CD4-positive, alpha-beta memory T cell (primary cell): Measurements from ENCODE around the gene ITK. TPM values are rescaled to one million over a fixed set of nuclear protein-coding genes. Genes with fewer than 3 reads are reported as not detected.

ENCODE experiments used
- CTCF ChIA-PET: fragments of 350-600 bp; sonication (Branson Sonifier 250); formaldehyde crosslinking; loops from one replicate; lab custom pipeline; 2021; ENCODE audit warnings: inconsistent platforms; ENCODE audit not compliant: partially characterized antibody; lab: Charles Lee
- POLR2A ChIA-PET: fragments of 350-600 bp; sonication (Branson Sonifier 250); formaldehyde crosslinking; loops from one replicate; lab custom pipeline; 2021; ENCODE audit not compliant: partially characterized antibody; lab: Charles Lee
- DNase-seq, 5 donors: peaks; one replicate each; pipeline versions ENCODE4 v3.0.0 to v3.0.0-alpha.2; 2020 to 2022; ENCODE audit warnings: mixed read lengths in 1 of 5
- H3K27ac ChIP-seq: one replicate; pipeline ENCODE4 v1.7.0; 2013; ENCODE audit warnings: low read depth, low read length
- H3K27me3 ChIP-seq: 2 replicates; pipeline ENCODE4 v1.7.0; 2013; ENCODE audit warnings: mild to moderate bottlenecking, low read length, moderate library complexity; ENCODE audit not compliant: insufficient read depth
- H3K36me3 ChIP-seq: 2 replicates; pipeline ENCODE4 v1.7.0; 2013; ENCODE audit warnings: mild to moderate bottlenecking, low read length, moderate library complexity; ENCODE audit not compliant: insufficient read depth
- H3K4me1 ChIP-seq: 2 replicates; pipeline ENCODE4 v1.7.0; 2013; ENCODE audit warnings: mild to moderate bottlenecking, low read length, moderate library complexity; ENCODE audit not compliant: insufficient read depth
- H3K4me3 ChIP-seq, 2 donors: one replicate each; pipeline ENCODE4 v1.7.0; 2013; ENCODE audit warnings: low read length in 2 of 2, mild to moderate bottlenecking in 1 of 2
- H3K9me3 ChIP-seq, 2 donors: one replicate each; pipeline ENCODE4 v1.7.0; 2013; ENCODE audit warnings: low read length in 2 of 2, control low read depth in 1 of 2; ENCODE audit not compliant: control insufficient read depth in 1 of 2
- H3K27ac Mint-ChIP-seq, 7 donors: one replicate each; pipeline ENCODE4 v1.8.0; 2020 to 2021; ENCODE audit warnings: mixed read lengths in 7 of 7, mild to moderate bottlenecking in 6 of 7, inconsistent platforms in 3 of 7, moderate library complexity in 3 of 7
- H3K27me3 Mint-ChIP-seq, 2 donors: one replicate each; pipeline ENCODE4 v1.8.0; 2020 to 2021; ENCODE audit warnings: mixed read lengths in 2 of 2
- H3K36me3 Mint-ChIP-seq, 2 donors: one replicate each; pipeline ENCODE4 v1.8.0; 2020 to 2021; ENCODE audit warnings: mixed read lengths in 2 of 2, inconsistent platforms in 1 of 2, mild to moderate bottlenecking in 1 of 2
- H3K4me1 Mint-ChIP-seq, 4 donors: one replicate each; pipeline ENCODE4 v1.8.0; 2020 to 2021; ENCODE audit warnings: mixed read lengths in 4 of 4, mild to moderate bottlenecking in 1 of 4
- H3K4me3 Mint-ChIP-seq, 8 donors: one replicate each; pipeline ENCODE4 v1.8.0; 2020 to 2021; ENCODE audit warnings: mixed read lengths in 8 of 8, mild to moderate bottlenecking in 7 of 8, moderate library complexity in 6 of 8, inconsistent platforms in 3 of 8
- H3K9me3 Mint-ChIP-seq, 8 donors: one replicate each; pipeline ENCODE4 v1.8.0; 2020 to 2021; ENCODE audit warnings: mixed read lengths in 8 of 8, mild to moderate bottlenecking in 5 of 8, inconsistent platforms in 3 of 8, moderate library complexity in 1 of 8
- intact Hi-C: fragments of 100-400 bp; cut with micrococcal nuclease; formaldehyde crosslinking; loops from one replicate; pipeline ENCODE4 v1.15.1; 2023
- polyA plus RNA-seq, 2 donors: library from polyadenylated mRNA; unstranded; fragments of 300-500 nt; fragmentation: Illumina TruSeq; gene quantifications; one replicate each; pipeline ENCODE4 v1.2.3, GENCODE V29; 2021
- total RNA-seq, 2 experiments: library from RNA; stranded (reverse); gene quantifications; one replicate each; pipeline ENCODE4 v1.2.3, GENCODE V29; 2021

The ITK gene
- total and polyA plus RNA-seq, 4 experiments from 2014 or later = 141 to 421 (median 288) TPM

DNA sequence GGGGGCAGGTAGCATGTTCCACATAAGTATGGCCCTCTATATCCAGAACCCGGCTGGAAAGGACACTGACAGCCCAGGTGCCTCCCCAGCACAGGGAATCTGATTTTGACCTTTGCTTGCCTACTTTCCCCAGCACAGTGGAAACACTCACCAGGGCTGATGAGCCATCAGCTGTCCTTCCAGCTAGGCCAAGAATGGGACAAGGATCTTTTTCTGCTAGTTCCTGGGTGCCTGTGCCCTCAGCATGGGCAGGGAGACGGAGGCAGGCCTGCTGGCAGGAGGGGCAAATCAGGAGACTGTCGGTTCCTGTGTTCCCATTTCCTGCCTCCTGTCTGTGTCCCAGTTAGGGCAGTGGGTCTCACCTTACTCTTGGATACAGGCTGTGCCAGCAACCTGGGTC is 86.4 kb downstream of the ITK start:
- H3K36me3 ChIP-seq = peaks cover 4% of the 10 kb centered on the region
- peak overlapping the region; percentile 62 to 73 for H3K4me3 ChIP-seq
- peak overlapping the region; percentile 93 to 98 (median 97) for H3K27ac Mint-ChIP-seq
- peaks cover 77% of the 10 kb centered on the region for H3K4me1 ChIP-seq
- intact Hi-C loops = loop anchor here (2.0 kb wide), 2 partner anchors 16 to 124 kb away; partner anchors contain the start of gene MED7
- H3K27ac ChIP-seq = peak overlapping the region; percentile 78
- H3K9me3 ChIP-seq = no peaks in the 10 kb centered on the region
- peaks cover 23 to 35% of the 10 kb centered on the region in 2 donors for H3K36me3 Mint-ChIP-seq
- peak in 1 of 5 donors; percentile 39 for DNase-seq
- ChIA-PET CTCF (interaction anchor here (0.8 to 4.2 kb wide), 16 partner anchors 10 to 123 kb away, joined by 3 to 36 read pairs (median 4); no protein-coding TSS in a partner anchor), POLR2A (interaction anchor here (0.5 to 9.7 kb wide), 21 partner anchors 14 to 124 kb away, joined by 3 to 193 read pairs (median 4); partner anchors contain the start of genes ITK and MED7)
- no peaks in the 10 kb centered on the region for H3K27me3 Mint-ChIP-seq
- peaks cover 55 to 87% (median 71%) of the 10 kb centered on the region in 4 donors for H3K4me1 Mint-ChIP-seq
- H3K27me3 ChIP-seq = no peaks in the 10 kb centered on the region
- peak overlapping the region; percentile 93 to 97 (median 96) for H3K4me3 Mint-ChIP-seq
- no peaks in the 10 kb centered on the region for H3K9me3 Mint-ChIP-seq

DNA sequence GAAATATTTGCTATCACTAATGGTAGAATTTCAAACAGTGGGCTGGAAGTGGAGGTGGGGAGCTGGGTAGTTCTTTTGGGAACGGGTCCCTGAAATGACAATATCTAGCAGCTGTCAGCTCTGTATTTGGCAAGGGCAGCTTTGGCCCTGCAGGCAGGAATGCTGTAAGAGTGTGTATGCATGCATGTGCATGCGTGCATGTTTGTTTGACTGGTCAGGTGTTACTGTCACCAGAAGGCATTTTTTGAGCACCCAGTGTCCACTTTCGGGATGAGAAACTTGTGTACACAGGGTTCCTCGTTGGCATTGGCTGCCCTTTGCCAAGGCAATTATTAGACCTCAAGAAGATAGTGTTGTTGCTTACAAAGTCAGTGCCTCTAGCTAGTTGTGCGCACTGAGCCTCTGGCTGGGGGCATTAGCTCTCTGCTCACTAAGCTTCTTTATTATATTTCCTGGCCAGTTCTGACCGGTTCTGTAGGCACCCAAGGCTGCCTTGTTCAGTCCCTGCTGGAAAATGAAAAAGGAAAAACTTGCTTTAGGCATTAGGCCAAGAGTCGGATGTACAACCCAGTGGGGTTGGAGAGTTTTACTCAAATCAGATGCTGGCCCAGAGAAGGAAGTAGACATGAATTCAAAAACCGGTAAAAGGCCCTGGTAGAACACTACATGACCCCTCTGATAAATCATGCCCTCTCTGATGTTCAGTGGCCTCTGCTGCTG is 87.3 kb downstream of the ITK start:
- H3K27ac Mint-ChIP-seq = peak overlapping the region; percentile 93 to 98 (median 97)
- CTCF ChIA-PET = interaction anchor here (0.9 to 4.2 kb wide), 15 partner anchors 9 to 124 kb away, joined by 3 to 36 read pairs (median 6); no protein-coding TSS in a partner anchor
- Histone ChIP-seq H3K36me3 (peaks cover 4% of the 10 kb centered on the region), H3K27me3 (no peaks in the 10 kb centered on the region), H3K27ac (peak overlapping the region; percentile 78), H3K9me3 (no peaks in the 10 kb centered on the region), H3K4me3 (peak overlapping the region; percentile 62 to 73), H3K4me1 (peaks cover 86% of the 10 kb centered on the region)
- H3K9me3 Mint-ChIP-seq = no peaks in the 10 kb centered on the region
- H3K4me1 Mint-ChIP-seq = peaks cover 58 to 95% (median 76%) of the 10 kb centered on the region in 4 donors
- POLR2A ChIA-PET = interaction anchor here (0.8 to 9.7 kb wide), 25 partner anchors 11 to 463 kb away, joined by 3 to 193 read pairs (median 4); partner anchors contain the start of genes ITK, MED7 and THG1L
- peaks cover 23 to 37% of the 10 kb centered on the region in 2 donors for H3K36me3 Mint-ChIP-seq
- intact Hi-C loops = loop anchor here (2.0 kb wide), 2 partner anchors 15 to 125 kb away; partner anchors contain the start of gene MED7
- peak overlapping the region; percentile 93 to 97 (median 96) for H3K4me3 Mint-ChIP-seq
- DNase-seq = no peak
- H3K27me3 Mint-ChIP-seq = no peaks in the 10 kb centered on the region

- H3K27ac Mint-ChIP-seq = peak overlapping the region; percentile 90 to 98 (median 96)
- CTCF ChIA-PET = interaction anchor here (1.7 to 4.2 kb wide), 4 partner anchors 16 to 474 kb away, joined by 3 to 36 read pairs (median 16); partner anchors contain the start of gene LSM11
- POLR2A ChIA-PET = interaction anchor here (0.6 to 9.7 kb wide), 8 partner anchors 16 to 110 kb away, joined by 3 to 193 read pairs (median 3); no protein-coding TSS in a partner anchor
- H3K4me3 Mint-ChIP-seq = peak overlapping the region; percentile 71 to 97 (median 96)
- no peaks in the 10 kb centered on the region for H3K9me3 ChIP-seq
- no peaks in the 10 kb centered on the region for H3K9me3 Mint-ChIP-seq
- peaks cover 63 to 95% (median 76%) of the 10 kb centered on the region in 4 donors for H3K4me1 Mint-ChIP-seq
- peak overlapping the region; percentile 69 for H3K27ac ChIP-seq
- H3K27me3 ChIP-seq = no peaks in the 10 kb centered on the region
- peak in 1 of 5 donors; percentile 59 for DNase-seq
- H3K4me1 ChIP-seq = peaks cover 90% of the 10 kb centered on the region
- peak overlapping the region in 1 of 2 donors; percentile 73 for H3K4me3 ChIP-seq
- intact Hi-C loops = no loop called here
- H3K36me3 Mint-ChIP-seq = peaks cover 23 to 41% of the 10 kb centered on the region in 2 donors
- H3K36me3 ChIP-seq = peaks cover 4% of the 10 kb centered on the region
- no peaks in the 10 kb centered on the region for H3K27me3 Mint-ChIP-seq
These were observed 88.6 kb downstream of the ITK start for GRCh38 chr5:157269165-157269671.

DNA sequence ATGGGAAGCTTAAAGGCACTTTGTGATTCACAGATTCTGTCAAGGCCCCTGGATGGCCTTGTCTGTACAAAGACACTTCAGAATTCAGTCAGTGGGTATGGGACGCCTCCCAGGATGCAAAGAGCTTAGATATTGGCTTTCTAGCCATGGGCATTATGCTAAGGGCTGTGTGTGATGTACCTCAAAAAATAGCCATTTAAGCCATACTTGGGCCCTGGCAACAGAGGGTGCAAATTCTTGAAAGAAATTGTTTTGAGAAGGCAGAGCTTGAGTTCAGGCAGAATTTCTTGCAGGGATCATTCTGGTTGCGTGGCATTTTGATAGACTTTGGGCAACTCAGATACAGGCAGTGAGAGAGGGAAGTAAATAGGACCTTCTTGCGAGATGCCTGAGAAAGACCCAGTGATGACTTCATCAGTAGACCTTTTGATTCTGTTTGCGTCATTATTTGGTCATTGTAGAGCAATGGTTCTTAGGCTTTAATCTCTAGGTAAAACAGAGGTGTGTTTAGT is 89.2 kb downstream of the ITK start:
- Mint-ChIP-seq H3K4me1 (peaks cover 64 to 95% (median 77%) of the 10 kb centered on the region in 4 donors), H3K36me3 (peaks cover 23 to 41% of the 10 kb centered on the region in 2 donors), H3K9me3 (no peaks in the 10 kb centered on the region), H3K27me3 (no peaks in the 10 kb centered on the region), H3K27ac (peak overlapping the region; percentile 90 to 100 (median 96)), H3K4me3 (peak overlapping the region; percentile 32 to 97 (median 86))
- CTCF ChIA-PET = interaction anchor here (1.7 to 4.2 kb wide), 2 partner anchors 17 to 474 kb away, joined by 3 to 36 read pairs; partner anchors contain the start of gene LSM11
- H3K4me3 ChIP-seq = no peak overlapping the region
- no peaks in the 10 kb centered on the region for H3K27me3 ChIP-seq
- peaks cover 4% of the 10 kb centered on the region for H3K36me3 ChIP-seq
- H3K9me3 ChIP-seq = no peaks in the 10 kb centered on the region
- peak overlapping the region; percentile 69 for H3K27ac ChIP-seq
- peaks cover 89% of the 10 kb centered on the region for H3K4me1 ChIP-seq
- DNase-seq = no peak
- intact Hi-C loops = loop anchor here (5.0 kb wide), 1 partner anchor 73 kb away; no protein-coding TSS in a partner anchor
- POLR2A ChIA-PET = interaction anchor here (0.6 to 9.7 kb wide), 7 partner anchors 17 to 110 kb away, joined by 3 to 193 read pairs (median 3); no protein-coding TSS in a partner anchor

DNA sequence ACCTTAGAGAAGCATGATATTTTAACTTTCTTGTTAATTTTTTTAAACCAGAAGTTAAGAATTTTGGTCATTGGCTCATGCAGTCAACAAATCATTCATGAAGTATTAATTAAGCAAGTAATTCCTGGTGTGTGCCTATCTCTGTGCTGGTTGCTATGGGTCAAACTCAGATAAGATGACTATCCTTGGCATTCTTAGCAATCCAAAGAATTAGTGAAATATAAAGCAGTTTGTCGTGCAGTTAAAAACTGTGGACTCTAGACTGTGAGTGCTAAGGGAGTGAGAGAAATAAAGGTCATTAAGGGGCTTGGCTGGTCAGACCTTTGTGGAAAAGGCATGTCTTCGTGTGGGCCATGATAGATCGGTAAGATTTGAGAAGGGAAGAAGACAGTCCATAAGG is 90.1 kb downstream of the ITK start:
- Histone ChIP-seq H3K36me3 (peaks cover 4% of the 10 kb centered on the region), H3K27ac (peak overlapping the region; percentile 69), H3K4me3 (peak overlapping the region in 1 of 2 donors; percentile 33), H3K9me3 (no peaks in the 10 kb centered on the region), H3K4me1 (peaks cover 90% of the 10 kb centered on the region), H3K27me3 (no peaks in the 10 kb centered on the region)
- intact Hi-C loops = loop anchor here (5.0 kb wide), 1 partner anchor 73 kb away; no protein-coding TSS in a partner anchor
- H3K27me3 Mint-ChIP-seq = no peaks in the 10 kb centered on the region
- H3K27ac Mint-ChIP-seq = peak overlapping the region; percentile 96 to 100 (median 98)
- H3K4me1 Mint-ChIP-seq = peaks cover 65 to 91% (median 75%) of the 10 kb centered on the region in 4 donors
- peaks cover 23 to 41% of the 10 kb centered on the region in 2 donors for H3K36me3 Mint-ChIP-seq
- H3K4me3 Mint-ChIP-seq = peak overlapping the region in 6 of 8 donors; percentile 38 to 97 (median 90)
- no peak for DNase-seq
- no peaks in the 10 kb centered on the region for H3K9me3 Mint-ChIP-seq
- ChIA-PET CTCF (interaction anchor here (1.0 to 3.8 kb wide), 2 partner anchors 17 to 122 kb away, joined by 3 to 34 read pairs; no protein-coding TSS in a partner anchor), POLR2A (interaction anchor here (0.8 to 9.6 kb wide), 13 partner anchors 14 to 128 kb away, joined by 3 to 191 read pairs (median 21); partner anchors contain the start of genes ITK and MED7)

GRCh38 chr5:157271740-157272271 is 91.2 kb downstream of the ITK start:
- intact Hi-C loops = loop anchor here (1.0 to 5.0 kb wide), 2 partner anchors 9 to 75 kb away; no protein-coding TSS in a partner anchor
- Histone ChIP-seq H3K27ac (peak overlapping the region; percentile 69), H3K4me1 (peaks cover 99% of the 10 kb centered on the region), H3K36me3 (peaks cover 4% of the 10 kb centered on the region), H3K9me3 (no peaks in the 10 kb centered on the region), H3K27me3 (no peaks in the 10 kb centered on the region), H3K4me3 (peak overlapping the region in 1 of 2 donors; percentile 33)
- peak; percentile 89 to 96 (median 93) for DNase-seq
- H3K36me3 Mint-ChIP-seq = peaks cover 23 to 47% of the 10 kb centered on the region in 2 donors
- CTCF ChIA-PET = interaction anchor here (0.9 to 3.8 kb wide), 18 partner anchors 14 to 471 kb away, joined by 3 to 34 read pairs (median 4); no protein-coding TSS in a partner anchor
- H3K9me3 Mint-ChIP-seq = no peaks in the 10 kb centered on the region
- POLR2A ChIA-PET = interaction anchor here (0.8 to 9.6 kb wide), 33 partner anchors 9 to 471 kb away, joined by 3 to 191 read pairs (median 8); partner anchors contain the start of genes ITK, LSM11 and MED7
- peak overlapping the region; percentile 77 to 97 (median 86) for H3K4me3 Mint-ChIP-seq
- peaks cover 73 to 96% (median 83%) of the 10 kb centered on the region in 4 donors for H3K4me1 Mint-ChIP-seq
- H3K27me3 Mint-ChIP-seq = no peaks in the 10 kb centered on the region
- peak overlapping the region; percentile 96 to 100 (median 98) for H3K27ac Mint-ChIP-seq
